ENCODE measurements around the gene SMURF1. TPM values are rescaled to one million over a fixed set of nuclear protein-coding genes. Genes with fewer than 3 reads are reported as not detected.
"Not testable (repeated sequence)": the region's sequence is repeated elsewhere in the genome, so short reads cannot be mapped to it uniquely, and the experiment has no call there.

The SMURF1 gene
- total RNA-seq, 1 donor from 2014 or later = 40.9 TPM

DNA sequence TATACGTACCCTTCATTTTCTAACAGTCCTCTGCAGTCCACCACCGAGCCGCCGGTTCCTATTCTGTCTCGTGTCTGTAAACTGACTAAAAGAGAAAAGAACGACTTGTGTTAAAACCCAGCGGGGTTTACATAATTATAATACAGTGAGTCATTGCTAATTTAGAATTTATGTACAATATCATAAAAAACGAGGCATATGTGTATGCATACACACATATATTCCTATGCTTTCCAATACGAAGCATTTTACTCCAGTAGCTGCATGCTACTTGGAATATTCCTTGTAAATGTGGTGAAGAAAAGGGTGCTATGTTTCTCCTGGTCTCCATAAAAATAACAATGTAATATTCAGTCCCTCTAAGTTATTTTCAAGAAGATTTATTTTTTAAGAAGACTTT, 89.1 kb downstream of the SMURF1 start:
- no peak for DNase-seq (ENCODE audit: low spot score)

DNA sequence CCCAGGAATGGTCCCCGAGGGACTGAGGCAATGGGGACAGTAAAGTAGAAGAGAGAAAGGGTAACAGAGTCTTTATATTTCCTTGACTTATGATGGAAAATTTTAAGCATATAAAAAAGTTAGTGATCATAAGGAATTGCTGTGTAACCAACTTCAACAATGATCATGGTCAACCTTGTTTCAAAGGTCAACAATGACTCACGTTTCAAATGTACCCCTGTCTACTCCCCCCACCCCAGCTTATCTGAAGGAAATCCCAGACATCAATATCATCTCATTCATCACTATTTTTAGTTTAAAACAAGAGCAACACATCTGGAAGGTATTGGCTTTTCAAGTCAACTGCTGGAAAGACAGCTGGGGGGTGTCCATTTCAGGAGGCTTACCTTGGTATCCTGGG, 92.9 kb downstream of the SMURF1 start:
- DNase-seq (ENCODE audit: low spot score) = no peak

DNA sequence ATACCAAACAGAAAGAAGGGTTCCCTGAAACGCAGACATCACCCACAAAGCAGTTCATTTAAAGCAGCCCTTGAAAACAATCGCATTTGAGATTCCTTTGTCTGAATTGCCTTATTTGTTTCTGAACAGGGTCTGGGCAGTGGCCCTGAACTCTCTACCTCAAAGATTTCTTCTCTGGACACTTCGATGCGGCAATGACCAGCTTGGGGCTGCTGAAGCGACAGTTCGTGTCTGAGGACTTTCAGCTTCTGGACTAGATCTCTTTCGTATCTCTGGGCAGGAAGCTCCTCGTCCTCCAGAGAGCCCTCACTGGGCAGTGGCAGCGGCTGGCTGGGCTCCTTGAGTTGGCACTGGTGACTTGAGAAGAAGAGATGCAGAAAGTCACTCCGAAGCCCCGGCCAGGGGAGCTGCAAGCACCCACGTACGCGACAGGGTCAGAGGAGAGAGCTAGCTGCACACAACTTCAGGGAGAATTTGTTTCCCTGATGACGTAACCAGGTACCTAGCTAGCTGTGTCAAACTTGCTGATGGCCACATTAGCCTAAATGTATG, 96.3 kb downstream of the SMURF1 start:
- no peak for DNase-seq (ENCODE audit: low spot score)

DNA sequence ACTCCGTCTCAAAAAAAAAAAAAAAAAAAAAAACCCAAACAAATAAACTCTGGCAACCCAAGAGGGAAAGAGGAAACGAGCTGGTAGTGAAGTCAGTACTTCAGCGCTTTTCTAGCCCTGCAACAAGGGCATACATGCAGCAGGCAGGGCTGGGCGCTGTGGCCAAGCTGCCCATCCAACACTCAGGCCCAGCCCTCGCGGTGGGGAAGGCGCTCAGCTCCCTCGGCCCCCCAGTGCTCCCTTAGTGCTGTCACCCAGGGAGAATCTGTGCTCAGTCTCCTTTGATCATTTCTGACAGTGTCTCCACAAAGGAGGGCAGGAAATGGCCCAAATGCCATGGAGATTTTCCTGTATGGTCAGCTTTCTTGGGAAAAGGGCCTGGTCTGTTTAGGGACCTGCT, 97.2 kb downstream of the SMURF1 start:
- DNase-seq (ENCODE audit: low spot score) = no peak

DNA sequence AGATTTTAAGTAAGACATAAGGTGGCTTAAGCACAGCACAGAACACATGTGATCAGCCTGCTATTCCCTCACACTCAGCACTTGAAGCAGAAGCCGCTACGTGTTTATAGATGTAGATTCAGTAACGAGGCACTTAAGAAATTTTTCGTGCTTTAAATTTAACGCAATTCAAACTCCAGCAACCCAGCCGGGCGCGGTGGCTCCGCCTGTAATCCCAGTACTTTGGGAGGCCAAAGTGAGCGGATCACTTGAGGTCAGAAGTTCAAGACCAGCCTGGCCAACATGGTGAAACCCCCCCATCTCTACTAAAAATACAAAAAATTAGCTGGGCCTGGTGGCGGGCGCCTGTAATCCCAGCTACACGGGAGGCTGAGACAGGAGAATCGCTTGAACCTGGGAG, 97.6 kb downstream of the SMURF1 start:
- not testable (repeated sequence) for DNase-seq (ENCODE audit: low spot score)

DNA sequence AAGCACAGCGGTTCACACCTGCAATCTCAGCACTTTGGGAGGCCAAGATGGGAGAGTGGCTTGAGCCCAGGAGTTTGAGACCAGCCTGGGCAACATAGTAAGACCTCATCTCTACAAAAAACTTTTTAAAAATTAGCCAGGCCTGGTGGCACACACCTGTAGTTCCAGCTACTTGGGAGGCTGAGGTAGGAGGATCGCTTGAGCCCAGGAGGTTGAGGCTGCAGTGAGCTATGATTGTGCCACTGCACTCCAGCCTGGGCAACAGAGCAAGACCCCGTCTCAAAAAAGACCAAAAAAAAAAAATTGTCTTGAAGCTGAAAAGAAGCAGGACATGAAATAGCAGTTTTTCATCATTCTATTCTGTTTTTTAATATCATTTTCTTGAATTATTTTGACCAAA, 99.0 kb downstream of the SMURF1 start:
- DNase-seq (ENCODE audit: low spot score) = not testable (repeated sequence)

DNA sequence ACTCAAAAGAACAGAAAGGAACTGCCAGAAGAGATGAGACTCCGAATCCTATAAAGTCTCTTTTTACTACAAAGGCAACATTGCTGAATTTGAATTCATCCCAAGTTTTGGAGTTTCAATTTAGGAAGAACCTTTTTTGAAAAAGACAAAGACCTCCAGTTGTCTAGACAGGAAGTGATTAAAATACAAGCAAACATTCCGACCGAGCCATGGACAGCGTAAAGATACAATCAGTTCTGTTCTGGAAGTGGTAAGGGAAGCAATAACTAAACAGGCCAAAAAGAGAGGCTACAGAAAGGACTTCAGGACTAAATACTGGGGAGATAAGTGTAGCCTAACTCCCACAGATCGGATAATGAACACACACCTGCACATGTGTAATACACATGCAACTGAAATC, 101.0 kb downstream of the SMURF1 start:
- peak; percentile 7 for DNase-seq (ENCODE audit: low spot score)

DNA sequence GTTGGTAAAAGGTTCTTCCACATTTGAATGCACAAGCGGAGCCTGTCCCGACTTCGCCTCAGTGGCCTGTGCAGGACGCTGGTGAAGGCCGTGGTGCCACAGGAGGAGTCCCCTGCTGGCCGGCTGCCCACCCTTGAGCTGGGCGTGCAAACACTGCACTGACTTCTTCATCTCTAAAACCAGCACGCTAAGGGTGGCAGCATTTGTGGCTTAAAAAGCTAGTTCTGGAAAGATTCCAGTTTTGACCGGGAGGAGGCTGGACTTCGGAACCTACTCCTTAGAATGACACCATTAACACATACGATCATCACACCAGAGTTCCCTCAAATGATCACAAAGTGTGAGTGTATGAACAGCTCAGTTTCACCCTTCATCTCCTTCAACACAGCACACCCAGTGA, 102.4 kb downstream of the SMURF1 start:
- DNase-seq (ENCODE audit: low spot score) = no peak

DNA sequence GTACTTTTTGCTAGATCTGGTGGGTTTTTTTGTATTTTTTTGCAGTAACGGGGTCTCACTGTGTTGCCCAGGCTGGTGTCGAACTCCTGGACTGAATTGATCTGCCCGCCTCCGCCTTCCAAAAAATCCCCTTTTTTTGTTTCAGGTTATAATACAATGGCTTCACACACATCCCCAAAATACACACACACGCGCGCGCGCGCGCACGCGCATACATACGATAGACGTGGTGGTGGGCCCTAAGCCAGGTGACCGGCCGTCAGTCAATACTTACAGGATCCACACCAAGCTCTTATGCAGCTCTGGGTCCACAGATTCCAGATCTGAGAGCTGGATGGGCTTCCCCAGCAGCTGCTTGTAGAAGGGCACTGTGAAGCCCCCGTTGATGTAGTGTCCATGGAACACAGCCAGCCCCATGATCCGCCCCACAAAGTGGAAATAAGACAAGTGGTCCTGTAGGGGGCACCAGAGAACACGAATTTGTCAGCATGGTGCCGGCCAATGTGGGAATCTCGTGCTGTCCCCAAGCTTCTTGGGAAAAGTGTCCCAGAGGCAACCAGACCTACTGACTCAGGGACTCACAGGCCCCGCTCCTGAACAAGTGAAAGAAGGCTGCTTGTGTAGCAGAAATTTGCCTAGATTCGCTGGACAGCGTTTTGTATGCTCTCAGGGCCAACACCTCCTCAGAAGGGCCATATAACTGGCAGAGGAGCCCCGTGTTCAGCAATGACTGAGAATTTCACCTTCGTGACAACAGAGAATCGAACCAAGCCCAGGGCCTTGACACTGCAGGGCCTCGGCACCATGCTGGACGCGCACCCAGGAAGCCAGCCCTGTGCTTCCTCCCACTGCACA, 103.6 kb downstream of the SMURF1 start:
- peak; percentile 85 for DNase-seq (ENCODE audit: low spot score)

DNA sequence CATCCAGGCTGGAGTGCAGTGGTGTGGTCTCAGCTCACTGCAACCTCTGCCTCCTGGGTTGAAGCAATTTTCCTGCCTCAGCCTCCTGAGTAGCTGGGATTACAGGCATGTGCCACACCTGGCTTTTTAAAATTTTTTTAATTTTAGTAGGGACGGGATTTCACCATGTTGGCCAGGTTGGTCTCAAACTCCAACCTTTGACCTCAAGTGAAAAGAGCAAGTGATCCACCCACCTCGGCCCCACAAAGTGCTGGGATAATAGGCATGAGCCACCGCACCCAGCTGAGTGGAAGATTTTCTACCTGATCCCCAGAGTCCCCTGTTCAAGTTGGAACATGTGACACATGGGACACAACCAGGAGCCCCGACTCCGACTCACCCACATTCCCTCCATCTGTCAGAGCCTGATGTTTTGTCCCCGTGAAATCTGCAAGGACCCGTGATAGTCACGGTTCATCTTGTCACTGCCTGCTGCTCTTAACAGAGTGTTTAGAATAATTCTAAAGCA, 104.5 kb downstream of the SMURF1 start:
- no peak for DNase-seq (ENCODE audit: low spot score)

DNA sequence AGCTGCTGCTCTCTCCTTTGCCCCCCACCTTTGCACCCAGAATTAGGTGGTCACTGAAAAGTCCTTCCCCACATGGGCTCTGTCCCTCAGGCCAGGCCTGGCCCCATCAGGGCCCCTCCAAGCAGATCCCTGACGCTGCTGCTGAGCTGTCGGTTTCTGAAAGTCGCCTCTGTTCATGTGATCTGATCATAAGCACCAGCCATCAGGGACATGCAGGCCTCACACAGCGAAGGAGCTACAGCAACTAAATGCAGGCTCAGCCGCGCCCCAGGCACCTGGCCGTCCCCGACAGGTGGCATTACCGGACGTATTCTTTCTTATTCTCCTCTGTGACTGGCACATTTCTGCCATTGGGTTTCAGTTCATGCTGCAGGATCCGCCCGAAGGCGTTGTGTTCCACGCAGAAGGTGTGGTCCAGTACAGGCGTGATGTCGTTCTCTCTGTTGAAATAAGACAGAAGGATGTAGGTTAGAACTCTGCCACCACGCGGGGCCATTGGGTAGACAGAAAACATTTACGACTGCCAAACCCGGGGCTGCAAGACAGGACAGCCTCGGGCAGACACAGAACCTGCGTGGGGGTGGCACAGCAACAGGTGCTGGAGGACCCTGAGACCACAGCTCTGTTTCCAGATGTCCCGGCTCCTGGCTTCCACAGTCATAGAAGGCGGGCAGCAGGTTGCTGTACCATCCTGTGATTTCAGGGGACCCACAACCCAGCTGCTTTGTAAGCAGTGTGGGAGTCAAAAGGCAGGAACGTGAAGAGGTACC, 105.6 kb downstream of the SMURF1 start:
- no peak for DNase-seq (ENCODE audit: low spot score)

DNA sequence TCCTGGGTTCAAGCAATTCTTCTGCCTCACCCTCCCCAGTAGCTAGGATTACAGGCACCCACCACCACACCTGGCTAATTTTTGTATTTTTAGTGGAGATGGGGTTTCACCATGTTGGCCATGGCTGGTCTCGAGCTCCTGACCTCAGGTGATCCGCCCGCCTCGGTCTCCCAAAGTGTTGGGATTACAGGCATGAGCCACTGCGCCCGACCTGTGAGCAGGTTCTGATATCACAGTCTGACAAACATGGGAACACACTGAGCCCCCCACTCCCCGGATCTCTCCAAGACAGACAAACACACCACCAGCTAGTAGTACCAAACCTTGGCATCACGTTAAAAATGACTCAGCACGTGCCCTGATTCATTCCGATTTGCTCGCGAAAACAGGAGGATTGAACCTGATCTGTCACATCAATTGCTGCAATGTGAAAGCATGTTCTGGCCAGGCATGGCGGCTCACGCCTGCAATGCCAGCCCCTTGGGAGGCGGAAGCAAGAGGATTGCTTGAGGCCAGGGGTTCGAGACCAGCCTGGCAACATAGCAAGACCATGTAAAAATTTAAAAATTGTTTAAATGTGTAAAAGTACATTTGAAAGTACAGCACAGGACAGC, 106.5 kb downstream of the SMURF1 start:
- no peak for DNase-seq (ENCODE audit: low spot score)

DNA sequence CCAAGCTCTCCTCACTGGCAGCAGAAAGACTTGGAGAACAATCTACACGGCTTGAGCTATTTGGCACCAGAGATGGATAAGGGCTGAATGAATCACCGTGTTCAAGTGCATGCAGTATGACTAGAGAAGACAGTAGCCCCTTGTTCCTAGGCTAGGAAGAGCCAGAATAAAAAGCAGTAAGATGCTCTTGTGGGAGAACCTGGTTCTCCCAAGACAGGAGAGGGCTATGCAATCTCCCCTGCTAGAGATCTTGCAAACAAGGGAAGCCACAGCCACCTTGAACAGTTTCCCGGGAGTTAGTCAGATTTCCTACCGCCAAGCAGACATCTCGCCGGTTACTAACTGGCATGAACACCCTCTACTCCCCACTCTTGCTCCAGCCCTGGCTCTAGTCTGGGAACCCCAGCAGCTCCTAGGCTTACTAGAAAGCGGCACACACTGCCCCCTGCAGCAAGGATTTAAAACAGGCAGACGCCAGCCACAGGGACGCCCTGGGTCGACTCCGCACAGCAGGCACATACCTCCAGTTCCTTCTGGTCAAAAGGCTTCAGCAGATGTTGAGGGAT, 107.3 kb downstream of the SMURF1 start:
- DNase-seq (ENCODE audit: low spot score) = no peak

DNA sequence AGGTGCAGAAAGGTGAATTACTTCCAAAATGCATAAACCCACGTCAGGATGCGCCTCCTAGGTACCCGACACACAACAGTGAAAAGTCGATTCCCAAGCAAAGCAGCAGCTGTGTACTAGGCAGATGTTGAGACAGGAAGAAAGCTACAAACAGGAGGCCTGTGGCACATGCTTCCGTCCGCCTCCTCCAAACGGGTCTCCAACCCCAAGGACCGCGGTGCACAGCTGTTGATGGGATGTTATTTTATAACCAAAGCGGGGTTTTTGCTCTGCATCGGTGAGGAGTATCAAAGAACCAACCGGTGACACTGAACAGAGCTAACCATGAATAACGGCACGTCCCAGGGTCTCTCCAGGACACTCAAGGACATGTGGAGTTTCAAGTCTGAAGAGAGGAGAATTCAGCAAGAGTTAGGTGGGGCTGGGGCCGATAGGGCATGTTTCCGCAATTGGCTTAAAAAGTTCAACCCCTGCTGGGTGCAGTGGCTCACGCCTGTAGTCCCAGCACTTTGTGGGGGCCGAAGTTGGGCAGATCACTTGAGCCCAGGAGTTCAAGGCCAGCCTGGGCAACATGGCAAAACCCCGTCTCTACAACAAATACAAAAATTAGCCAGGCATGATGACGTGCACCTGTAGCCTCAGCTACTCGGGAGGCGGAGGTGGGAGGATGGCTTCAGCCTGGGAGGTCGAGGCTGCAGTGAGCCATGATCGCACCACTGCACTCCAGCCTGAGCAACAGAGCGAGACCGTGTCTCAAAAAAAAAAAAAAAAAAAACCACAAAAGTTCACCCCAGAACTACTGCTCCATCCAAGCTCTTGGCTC, 108.0 kb downstream of the SMURF1 start:
- no peak for DNase-seq (ENCODE audit: low spot score)

DNA sequence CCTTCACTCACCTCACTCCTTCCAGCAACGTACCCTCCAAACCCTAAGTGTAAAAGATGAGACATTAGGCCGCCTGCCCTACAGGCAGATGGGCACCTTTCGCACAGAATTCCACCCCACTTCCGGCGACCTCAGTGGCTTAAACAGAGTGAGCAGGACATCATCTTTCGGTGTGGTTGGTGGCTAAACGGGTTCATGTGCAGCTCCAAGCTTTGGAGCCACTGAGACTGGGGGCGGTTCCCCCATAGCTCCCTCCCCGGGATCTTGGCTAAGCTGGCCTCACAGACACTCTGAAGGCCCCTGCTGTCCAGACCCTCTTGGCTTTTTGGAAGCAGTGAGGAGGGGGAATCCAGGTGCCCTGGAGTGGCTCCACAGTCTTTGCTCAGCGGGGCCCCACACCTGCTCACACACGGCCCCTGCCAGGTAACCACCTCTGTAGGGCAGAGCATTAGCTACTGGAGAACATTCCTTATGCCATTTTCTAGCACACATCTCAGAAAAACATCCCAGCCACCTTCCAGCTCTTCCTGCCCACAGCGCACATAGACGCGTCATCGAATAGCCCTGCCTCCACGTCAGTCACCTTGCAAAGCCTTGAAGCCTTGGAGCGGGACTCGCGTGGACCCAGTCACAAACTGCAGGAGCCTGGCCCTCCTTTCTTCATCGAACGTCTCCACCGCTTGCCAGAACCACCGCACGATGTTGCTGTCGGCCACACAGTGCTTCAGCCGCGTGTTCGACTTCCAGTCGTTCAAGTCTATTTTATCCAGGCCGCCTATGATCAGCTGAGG, 108.8 kb downstream of the SMURF1 start:
- DNase-seq (ENCODE audit: low spot score) = no peak

DNA sequence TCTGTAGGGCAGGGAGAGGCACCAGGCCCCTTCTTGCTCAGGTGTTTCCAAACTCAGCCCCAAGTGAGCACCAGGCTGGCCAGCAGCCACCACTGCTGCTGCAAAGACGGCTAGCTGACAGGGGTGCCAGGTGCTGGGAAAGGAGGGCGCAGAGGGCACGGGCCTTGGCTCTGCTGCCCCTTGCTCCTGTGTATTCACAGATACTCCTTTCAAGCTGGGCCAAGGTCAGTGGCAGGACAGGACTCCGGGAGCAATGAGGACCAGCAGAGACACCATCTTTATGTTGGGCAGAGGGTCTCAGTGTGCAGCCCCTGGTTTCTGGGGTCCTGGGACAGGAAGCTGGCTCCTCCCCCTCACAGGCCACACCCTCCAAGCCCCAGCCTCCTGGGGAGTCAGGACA, 110.1 kb downstream of the SMURF1 start:
- DNase-seq (ENCODE audit: low spot score) = no peak

DNA sequence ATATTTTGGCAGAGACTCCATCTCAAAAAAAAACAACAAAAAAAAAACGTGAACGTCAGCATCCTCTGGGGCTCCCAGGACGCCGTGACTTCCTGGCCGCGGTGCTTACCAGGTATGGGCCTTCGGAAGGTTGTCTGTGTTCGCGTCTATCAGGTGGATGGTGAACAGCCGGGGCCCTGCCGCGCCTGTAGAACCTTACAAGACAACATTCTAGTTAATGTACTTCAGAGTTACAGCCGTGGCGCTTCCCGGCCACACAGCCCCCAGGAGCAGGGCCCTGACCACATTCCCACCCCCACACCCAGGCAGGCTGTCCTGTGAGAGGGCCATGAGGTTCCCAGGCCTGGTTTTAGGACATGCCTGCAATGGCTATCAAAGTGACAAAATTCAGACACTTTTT, 111.0 kb downstream of the SMURF1 start:
- peak; percentile 39 for DNase-seq (ENCODE audit: low spot score)

DNA sequence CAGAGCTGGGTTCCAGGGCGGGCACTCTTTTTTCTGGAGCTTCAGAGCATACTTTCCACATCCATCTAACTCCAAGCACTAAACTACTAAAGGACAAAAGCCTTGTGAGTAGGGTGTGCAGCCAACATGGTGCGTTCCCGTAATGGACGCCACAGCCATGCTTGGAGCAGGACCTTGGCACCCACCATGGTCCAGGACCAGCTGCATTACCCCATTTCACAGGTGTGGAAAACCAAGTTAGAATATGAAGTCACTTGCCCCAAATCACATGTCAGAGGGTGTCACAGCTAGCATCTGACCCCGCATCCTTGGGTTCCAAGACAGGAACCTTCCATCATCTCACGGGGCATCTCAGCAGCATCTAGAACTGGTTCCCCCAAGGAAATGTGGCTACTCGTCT, 112.4 kb downstream of the SMURF1 start:
- DNase-seq (ENCODE audit: low spot score) = peak; percentile 28

DNA sequence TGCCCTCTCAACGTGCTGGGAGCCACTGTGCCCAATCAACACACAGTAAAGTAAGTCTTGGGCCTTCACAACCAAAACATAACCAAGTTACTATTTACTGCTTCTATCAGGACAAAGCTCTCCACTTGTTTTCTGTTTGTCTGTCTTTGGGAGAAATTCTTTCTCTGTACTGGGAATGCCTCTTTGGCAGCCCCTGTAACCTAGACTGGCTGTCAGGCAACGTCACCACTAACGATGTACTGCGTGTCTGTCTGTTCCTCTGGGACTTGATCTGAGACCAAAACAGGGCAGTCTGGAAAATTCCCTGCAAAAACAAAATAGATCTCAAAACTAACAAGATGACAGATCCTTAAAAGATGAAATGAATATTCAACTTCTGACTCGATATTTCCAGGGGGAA, 113.0 kb downstream of the SMURF1 start:
- DNase-seq (ENCODE audit: low spot score) = peak; percentile 13

DNA sequence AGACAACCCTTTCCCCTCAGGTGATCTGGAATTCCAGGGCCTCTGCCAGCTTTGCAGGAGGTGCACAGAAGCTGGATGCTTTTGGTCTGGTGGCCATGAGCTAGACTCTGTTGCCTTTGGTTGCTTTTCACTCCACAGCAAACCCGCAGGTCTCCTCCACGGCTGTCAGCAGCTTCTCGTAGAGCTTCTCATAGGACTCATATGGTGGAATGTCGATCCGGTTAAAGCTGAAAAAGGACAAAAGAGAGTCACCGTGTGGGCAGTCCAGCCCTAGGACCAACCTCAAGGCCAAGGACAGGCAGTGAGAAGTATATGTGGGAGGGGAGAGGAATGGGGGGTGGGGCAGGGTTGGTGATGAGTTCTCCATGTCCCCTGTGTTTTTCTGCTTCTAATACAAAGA, 113.5 kb downstream of the SMURF1 start:
- no peak for DNase-seq (ENCODE audit: low spot score)
